GM12878 (cell line): ENCODE results near the gene KDM4C. TPM values are rescaled to one million over a fixed set of nuclear protein-coding genes. Genes with fewer than 3 reads are reported as not detected.

ENCODE experiments used
- ATAC-seq: fragments of 200-7000 bp; cut with Tn5 transposase; 3 replicates; pipeline ENCODE4 v1.9.1; 2020; ENCODE audit warnings: mild to moderate bottlenecking, moderate library complexity
- BruUV-seq: library from RNA; stranded (reverse); fragments of 400-500 nt; replicated peaks from 2 replicates; lab custom pipeline; 2021; lab: Mats Ljungman, UMichigan
- CTCF ChIA-PET: fragments of 300-600 bp; sonication (Branson Sonifier 250); formaldehyde crosslinking; extraction: SDS; loops from one replicate; lab custom pipeline; 2021; ENCODE audit warnings: inconsistent platforms; lab: Yijun Ruan, JAX
- POLR2A ChIA-PET: fragments of 350-600 bp; formaldehyde crosslinking; extraction: SDS; loops from one replicate; lab custom pipeline; 2021; ENCODE audit warnings: inconsistent platforms; lab: Charles Lee
- RAD21 ChIA-PET: fragments of 300-600 bp; sonication (Branson Sonifier 250); formaldehyde crosslinking; loops from one replicate; lab custom pipeline; 2023; ENCODE audit warnings: antibody characterized with exemption; ENCODE audit not compliant: unreplicated experiment; lab: Charles Lee
- SMC1A ChIA-PET: fragments of 300-600 bp; sonication (Branson Sonifier 250); formaldehyde crosslinking; loops from one replicate; lab custom pipeline; 2023; ENCODE audit not compliant: unreplicated experiment, uncharacterized antibody; lab: Charles Lee
- DNase-seq: peaks from one replicate; pipeline ENCODE4 v3.0.0-alpha.2; 2011; ENCODE audit warnings: low read depth, low spot score
- FAIRE-seq: peaks from 3 replicates; lab custom pipeline; 2011; peaks lifted over from hg19 to GRCh38; lab: Jason Lieb, UNC
- H2AFZ ChIP-seq: 2 replicates; pipeline ENCODE4 v1.6.0; 2011; ENCODE audit warnings: low read depth, low read length, control low read depth; ENCODE audit not compliant: control insufficient read depth
- H3K27ac ChIP-seq: 2 replicates; pipeline ENCODE4 v1.5.1; 2011; ENCODE audit warnings: control low read depth; ENCODE audit not compliant: control insufficient read depth, insufficient read depth
- H3K27me3 ChIP-seq, 2 experiments: replicated peaks in 1 of 2; 2 replicates each; pipeline versions ENCODE4 v1.6.0 to v1.6.1; 2011; ENCODE audit warnings: low read length in 1 of 2; ENCODE audit not compliant: control insufficient read depth in 2 of 2, insufficient read depth in 2 of 2
- H3K36me3 ChIP-seq, 2 experiments: 2 replicates each; pipeline ENCODE4 v1.5.1; 2011; ENCODE audit warnings: low read length in 1 of 2; ENCODE audit not compliant: control insufficient read depth in 2 of 2, insufficient read depth in 2 of 2
- H3K4me1 ChIP-seq: 2 replicates; pipeline ENCODE4 v1.6.1; 2011; ENCODE audit warnings: mild to moderate bottlenecking, low read length, moderate library complexity, mixed read lengths; ENCODE audit not compliant: control insufficient read depth, insufficient read depth
- H3K4me2 ChIP-seq: 2 replicates; pipeline ENCODE4 v1.6.0; 2011; ENCODE audit warnings: control low read depth; ENCODE audit not compliant: control insufficient read depth, insufficient read depth
- H3K4me3 ChIP-seq: fragments of 200-600 bp; sonication (generic); 2 replicates; pipeline ENCODE4 v1.5.1; 2016
- H3K79me2 ChIP-seq: 2 replicates; pipeline ENCODE4 v1.6.0; 2011; ENCODE audit warnings: low read length; ENCODE audit not compliant: control insufficient read depth, insufficient read depth
- H3K9ac ChIP-seq: 2 replicates; pipeline ENCODE4 v1.8.0; 2011; ENCODE audit warnings: low read length, control low read depth, mixed read lengths; ENCODE audit not compliant: control insufficient read depth, insufficient read depth
- H3K9me3 ChIP-seq: replicated peaks from 3 replicates; pipeline ENCODE4 v1.5.1; 2011; ENCODE audit warnings: mild to moderate bottlenecking, low read length; ENCODE audit not compliant: control insufficient read depth, insufficient read depth
- H4K20me1 ChIP-seq: 2 replicates; pipeline ENCODE4 v1.6.0; 2011; ENCODE audit not compliant: control insufficient read depth, insufficient read depth
- ATF7 ChIP-seq: fragments of 450-650 bp; IDR thresholded peaks from 2 replicates; pipeline ENCODE4 v1.6.1; 2016; ENCODE audit warnings: low read depth, mild to moderate bottlenecking
- CHD2 ChIP-seq: IDR thresholded peaks from 2 replicates; pipeline ENCODE4 v1.6.1; 2011; ENCODE audit warnings: low read depth, low read length, improper control_type of control experiment, borderline replicate concordance
- CHD4 ChIP-seq: fragments of 200-600 bp; sonication (generic); IDR thresholded peaks from 2 replicates; pipeline ENCODE4 v1.6.1; 2016; ENCODE audit warnings: mild to moderate bottlenecking
- MEF2A ChIP-seq: IDR thresholded peaks from 2 replicates; pipeline ENCODE4 v1.6.1; 2011; ENCODE audit warnings: low read depth, mild to moderate bottlenecking, low read length, moderate library complexity; ENCODE audit not compliant: insufficient read depth
- NFXL1 ChIP-seq: fragments of 450-650 bp; IDR thresholded peaks from 2 replicates; pipeline ENCODE4 v1.6.1; 2017; ENCODE audit warnings: antibody characterized with exemption, mild to moderate bottlenecking, borderline replicate concordance
- TARDBP ChIP-seq: IDR thresholded peaks from 2 replicates; pipeline ENCODE4 v1.6.1; 2016; ENCODE audit warnings: borderline replicate concordance
- TCF12 ChIP-seq: IDR thresholded peaks from 2 replicates; pipeline ENCODE4 v1.6.1; 2011; ENCODE audit warnings: low read depth, mild to moderate bottlenecking, low read length
- YBX1 ChIP-seq: fragments of 450-650 bp; IDR thresholded peaks from 2 replicates; pipeline ENCODE4 v1.6.1; 2016; ENCODE audit warnings: antibody characterized with exemption
- ZSCAN29 ChIP-seq: fragments of 450-650 bp; IDR thresholded peaks from 2 replicates; pipeline ENCODE4 v1.6.1; 2017; ENCODE audit warnings: mild to moderate bottlenecking, moderate library complexity
- WGBS: methylation state at CpG from one replicate; pipeline ENCODE4 v1.1.6; 2016; ENCODE audit warnings: low lambda C conversion rate; ENCODE audit not compliant: insufficient replicate concordance, insufficient coverage; ENCODE audit errors: missing lambda C conversion rate; 5-methylcytosine and 5-hydroxymethylcytosine counted together
- in situ Hi-C: fragments of 300-500 bp; cut with MboI; formaldehyde crosslinking; loops from 9 replicates; pipeline ENCODE4 v1.14.3; 2018; ENCODE audit warnings: mixed read lengths
- intact Hi-C: fragments of 100-400 bp; cut with micrococcal nuclease; formaldehyde crosslinking; loops from one replicate; pipeline ENCODE4 v1.14.2; 2022; ENCODE audit not compliant: unreplicated experiment
- polyA plus RNA-seq, 11 experiments: library from polyadenylated mRNA; depleted of rRNA in 4 of 11; unstranded in 6 of 11; stranded (reverse) in 5 of 11; fragments of >200 nt; fragmentation: Nextera tagmentation in 4 of 11; fragmentation: Illumina TruSeq in 1 of 11; extraction: Ambion mirVana in 4 of 11; extraction: Trizol in 1 of 11; gene quantifications; 1 replicate in 1 of 11; 2 replicates in 10 of 11; pipeline versions ENCODE4 v1.2.1 to v1.2.3, GENCODE V29; 2011 to 2016; ENCODE audit warnings: inconsistent platforms in 2 of 11, missing spikeins in 2 of 11, low read depth in 1 of 11
- total RNA-seq, 4 experiments: library from RNA; depleted of rRNA in 3 of 4; stranded (reverse); fragments of >200 nt in 3 of 4; fragmentation: Illumina TruSeq in 1 of 4; extraction: Trizol in 1 of 4; gene quantifications; 2 replicates each; pipeline versions ENCODE4 v1.2.1 to v1.2.3, GENCODE V29; 2013 to 2021

Gene KDM4C
- total and polyA plus RNA-seq, 10 of the 15 experiments (the other 5 are each of a cell fraction or from before 2014, with no cell fraction given), result 6.8 to 41.2 (median 20.1) TPM

- TF ChIP-seq YBX1 (no peak), NFXL1 (no peak), CHD2 (no peak)
Observed at GRCh38 chr9:7086389-7086788, 328.6 kb downstream of the KDM4C start (continued).

GRCh38 chr9:7088611-7089010, 330.8 kb downstream of the KDM4C start:
- WGBS, result 95% methylated on average over 3 of the region's 3 CpGs
- DNase-seq (no peak), ATAC-seq (no peak), FAIRE-seq (no peak)
- ChIA-PET POLR2A (no interaction called here), CTCF (interaction anchor here (0.6 to 1.0 kb wide), 2 partner anchors 261 to 262 kb away, joined by 3 read pairs; no protein-coding TSS in a partner anchor), SMC1A (interaction anchor here (1.3 kb wide), 1 partner anchor 23 kb away, joined by 3 read pairs; no protein-coding TSS in a partner anchor), RAD21 (interaction anchor here (1.7 kb wide), 1 partner anchor 29 kb away, joined by 5 read pairs; no protein-coding TSS in a partner anchor)
- in situ Hi-C loops, result no loop called here
- Histone ChIP-seq H3K27me3 (no peaks in the 10 kb centered on the region), H3K36me3 (no peaks in the 10 kb centered on the region; a peak in 2 of 4 replicates), H4K20me1 (no peaks in the 10 kb centered on the region), H3K9ac (no peak overlapping the region), H3K4me2 (no peak overlapping the region), H3K4me3 (no peak overlapping the region), H3K79me2 (no peaks in the 10 kb centered on the region), H2AFZ (no peak overlapping the region), H3K27ac (no peak overlapping the region), H3K4me1 (no peaks in the 10 kb centered on the region), H3K9me3 (no peaks in the 10 kb centered on the region)
- BruUV-seq, result no TSS peak
- no peak for TF ChIP-seq CHD4
- no peak for TF ChIP-seq TCF12
- TF ChIP-seq TARDBP, result no peak
- TF ChIP-seq MEF2A, result no peak
- TF ChIP-seq ZSCAN29, result no peak
- no peak for TF ChIP-seq ATF7
- intact Hi-C loops, result no loop called here
